Right atrium auricular region (tissue), 2 donors: ENCODE results near the gene MANF. TPM values are rescaled to one million over a fixed set of nuclear protein-coding genes. Genes with fewer than 3 reads are reported as not detected.

Experiments
- DNase-seq: peaks from one replicate; pipeline ENCODE4 v3.0.0-alpha.2; 2019; ENCODE audit warnings: low spot score
- H3K27ac ChIP-seq, 2 donors: fragments of 200-600 bp; sonication (generic); 1 replicate in 1 of 2; 2 replicates in 1 of 2; pipeline ENCODE4 v1.5.1; 2016 to 2019
- H3K27me3 ChIP-seq, 2 donors: fragments of 200-600 bp; sonication (generic); one replicate each; pipeline versions ENCODE4 v1.5.1 to v1.6.0; 2017 to 2019
- H3K36me3 ChIP-seq: fragments of 200-600 bp; sonication (generic); one replicate; pipeline ENCODE4 v1.5.1; 2016
- H3K4me1 ChIP-seq, 2 donors: fragments of 200-600 bp; sonication (generic); one replicate each; pipeline versions ENCODE4 v1.5.1 to v1.6.0; 2017 to 2019
- H3K4me3 ChIP-seq, 2 donors: fragments of 200-600 bp; sonication (generic); 1 replicate in 1 of 2; 2 replicates in 1 of 2; pipeline ENCODE4 v1.5.1; 2017 to 2019; ENCODE audit warnings: mild to moderate bottlenecking in 1 of 2, moderate library complexity in 1 of 2
- H3K9me3 ChIP-seq, 2 donors: fragments of 200-600 bp; sonication (generic); one replicate each; pipeline ENCODE4 v1.5.1; 2019
- CTCF ChIP-seq, 2 donors: fragments of 200-600 bp; sonication (generic); IDR thresholded peaks; one replicate each; pipeline ENCODE4 v1.5.1; 2019; ENCODE audit warnings: antibody characterized with exemption in 2 of 2
- total RNA-seq, 2 donors: library from RNA; depleted of rRNA; stranded (reverse); fragments of >200 nt; gene quantifications; one replicate each; pipeline ENCODE4 v1.1.0, GENCODE V29; 2016

MANF gene
- total RNA-seq, 2 donors from 2014 or later = 41.7 to 46.9 TPM

- H3K4me1 ChIP-seq = peaks cover 0 to 77% of the 10 kb centered on the region in 2 donors
- no peak overlapping the region for H3K4me3 ChIP-seq
- H3K36me3 ChIP-seq = peaks cover 47% of the 10 kb centered on the region
- H3K27me3 ChIP-seq = no peaks in the 10 kb centered on the region
- no peak for TF ChIP-seq CTCF (IDR thresholded peaks at IDR 0.05)
- H3K9me3 ChIP-seq = no peaks in the 10 kb centered on the region
- DNase-seq = no peak
- no peak overlapping the region for H3K27ac ChIP-seq
Observed at GRCh38 chr3:51396401-51396800, 11.3 kb downstream of the MANF start.

- DNase-seq = no peak
- H3K36me3 ChIP-seq = peaks cover 54% of the 10 kb centered on the region
- H3K27ac ChIP-seq = no peak overlapping the region
- H3K27me3 ChIP-seq = no peaks in the 10 kb centered on the region
- no peaks in the 10 kb centered on the region for H3K9me3 ChIP-seq
- peaks cover 0 to 69% of the 10 kb centered on the region in 2 donors for H3K4me1 ChIP-seq
- TF ChIP-seq CTCF (IDR thresholded peaks at IDR 0.05) = no peak
- H3K4me3 ChIP-seq = no peak overlapping the region
Observed at GRCh38 chr3:51397392-51397791, 12.3 kb downstream of the MANF start.

- no peak for DNase-seq
- Histone ChIP-seq H3K27ac (peak overlapping the region; percentile 3 to 57), H3K9me3 (no peaks in the 10 kb centered on the region), H3K27me3 (no peaks in the 10 kb centered on the region), H3K36me3 (peaks cover 47% of the 10 kb centered on the region), H3K4me1 (peaks cover 0 to 55% of the 10 kb centered on the region in 2 donors), H3K4me3 (no peak overlapping the region)
- no peak for TF ChIP-seq CTCF (IDR thresholded peaks at IDR 0.05)
Observed at GRCh38 chr3:51398595-51399310, 13.7 kb downstream of the MANF start.

DNA sequence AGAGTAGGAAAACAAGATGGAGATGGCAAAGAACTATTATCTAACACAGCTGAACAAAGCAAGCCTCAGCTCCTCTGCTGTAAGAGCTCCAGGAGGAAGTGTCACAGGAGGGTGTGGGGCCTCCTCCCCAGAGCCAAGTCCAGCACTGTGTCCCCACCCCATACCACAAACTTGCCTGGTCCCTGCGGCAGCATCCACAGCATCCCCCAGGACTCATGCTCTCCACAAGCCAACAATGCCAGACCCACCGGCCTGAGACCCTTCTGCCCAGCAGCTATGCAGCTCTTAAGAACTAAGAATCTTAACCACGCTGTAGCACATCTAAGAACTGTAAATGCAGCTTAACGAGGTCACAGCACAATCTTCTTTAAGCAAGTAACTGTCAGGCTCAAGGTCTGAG is 15.1 kb downstream of the MANF start:
- Histone ChIP-seq H3K4me1 (peaks cover 0 to 41% of the 10 kb centered on the region in 2 donors), H3K27ac (no peak overlapping the region), H3K4me3 (no peak overlapping the region), H3K27me3 (no peaks in the 10 kb centered on the region), H3K9me3 (no peaks in the 10 kb centered on the region), H3K36me3 (peaks cover 36% of the 10 kb centered on the region)
- TF ChIP-seq CTCF (IDR thresholded peaks at IDR 0.05) = no peak
- DNase-seq = no peak

DNA sequence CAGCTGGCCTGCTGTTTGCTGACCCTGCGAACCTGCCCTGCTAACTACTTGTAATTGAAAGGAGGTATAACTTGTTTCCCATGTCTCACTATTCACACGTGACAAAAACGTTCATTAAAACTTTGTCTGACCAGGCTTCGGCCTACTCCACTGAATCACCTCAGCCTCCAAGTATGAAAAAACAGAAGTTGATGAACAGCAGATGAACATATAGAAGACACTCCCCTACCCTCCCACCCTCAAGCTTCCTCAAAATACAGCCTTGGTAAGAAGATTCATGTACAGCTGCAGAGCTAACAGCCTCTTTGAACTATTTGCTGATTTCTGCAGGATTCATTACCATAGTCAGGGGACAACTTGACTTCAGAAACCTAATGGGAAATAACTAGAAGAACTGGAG is 16.6 kb downstream of the MANF start:
- TF ChIP-seq CTCF (IDR thresholded peaks at IDR 0.05) = no peak
- DNase-seq = no peak
- Histone ChIP-seq H3K36me3 (peaks cover 22% of the 10 kb centered on the region), H3K9me3 (no peaks in the 10 kb centered on the region), H3K27ac (no peak overlapping the region), H3K27me3 (no peaks in the 10 kb centered on the region), H3K4me3 (no peak overlapping the region), H3K4me1 (peaks cover 0 to 26% of the 10 kb centered on the region in 2 donors)

DNA sequence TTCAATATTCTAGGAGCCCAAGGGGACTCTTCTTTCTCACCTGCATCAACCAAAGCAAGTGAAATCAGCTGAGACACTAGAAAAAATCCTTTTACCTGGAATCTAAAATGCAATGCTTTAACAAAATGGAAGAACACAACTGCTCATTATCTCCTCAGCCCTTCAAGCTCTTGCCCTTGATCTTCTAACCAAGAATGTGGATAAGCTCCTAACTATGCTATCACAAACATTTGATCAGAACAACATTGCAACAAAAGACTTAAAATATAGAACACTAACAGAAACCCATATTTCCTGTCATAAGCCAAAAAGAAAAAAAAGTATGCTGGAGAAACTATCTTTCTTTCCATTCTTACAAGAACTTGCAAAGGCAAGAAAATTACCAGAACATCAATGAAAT is 18.6 kb downstream of the MANF start:
- no peaks in the 10 kb centered on the region for H3K9me3 ChIP-seq
- H3K4me3 ChIP-seq = no peak overlapping the region
- no peak for TF ChIP-seq CTCF (IDR thresholded peaks at IDR 0.05)
- DNase-seq = no peak
- H3K27me3 ChIP-seq = no peaks in the 10 kb centered on the region
- H3K4me1 ChIP-seq = peaks cover 0 to 8% of the 10 kb centered on the region in 2 donors
- peaks cover 19% of the 10 kb centered on the region for H3K36me3 ChIP-seq
- no peak overlapping the region for H3K27ac ChIP-seq
